ENCODE measurements around the gene BEND5.

- TF ChIP-seq, protein P1, sequence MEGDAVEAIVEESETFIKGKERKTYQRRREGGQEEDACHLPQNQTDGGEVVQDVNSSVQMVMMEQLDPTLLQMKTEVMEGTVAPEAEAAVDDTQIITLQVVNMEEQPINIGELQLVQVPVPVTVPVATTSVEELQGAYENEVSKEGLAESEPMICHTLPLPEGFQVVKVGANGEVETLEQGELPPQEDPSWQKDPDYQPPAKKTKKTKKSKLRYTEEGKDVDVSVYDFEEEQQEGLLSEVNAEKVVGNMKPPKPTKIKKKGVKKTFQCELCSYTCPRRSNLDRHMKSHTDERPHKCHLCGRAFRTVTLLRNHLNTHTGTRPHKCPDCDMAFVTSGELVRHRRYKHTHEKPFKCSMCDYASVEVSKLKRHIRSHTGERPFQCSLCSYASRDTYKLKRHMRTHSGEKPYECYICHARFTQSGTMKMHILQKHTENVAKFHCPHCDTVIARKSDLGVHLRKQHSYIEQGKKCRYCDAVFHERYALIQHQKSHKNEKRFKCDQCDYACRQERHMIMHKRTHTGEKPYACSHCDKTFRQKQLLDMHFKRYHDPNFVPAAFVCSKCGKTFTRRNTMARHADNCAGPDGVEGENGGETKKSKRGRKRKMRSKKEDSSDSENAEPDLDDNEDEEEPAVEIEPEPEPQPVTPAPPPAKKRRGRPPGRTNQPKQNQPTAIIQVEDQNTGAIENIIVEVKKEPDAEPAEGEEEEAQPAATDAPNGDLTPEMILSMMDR (IDR thresholded peaks at IDR 0.05), result no peak
- TF ChIP-seq POLR2AphosphoS5 (IDR thresholded peaks at IDR 0.05; ENCODE audit: insufficient read depth in 1 of 2, low read depth in 1 of 2) (no peak), POLR2A (IDR thresholded peaks at IDR 0.05) (no peak)
Measured at GRCh38 chr1:48735796-48736195, 40.9 kb downstream of the BEND5 start.
